Body of pancreas (tissue), 4 donors: ENCODE data around the gene PLAGL1.

ENCODE experiments used
- CTCF ChIP-seq, 7 experiments: fragments of 450-650 bp in 4 of 7; fragments of 200-600 bp in 3 of 7; sonication (generic) in 3 of 7; IDR thresholded peaks; one replicate each; pipeline ENCODE4 v1.5.1; 2016 to 2019; ENCODE audit warnings: antibody characterized with exemption in 7 of 7
- POLR2A ChIP-seq, 3 donors: fragments of 450-650 bp; IDR thresholded peaks; one replicate each; pipeline ENCODE4 v1.6.1; 2016; ENCODE audit warnings: antibody characterized with exemption in 3 of 3, mild to moderate bottlenecking in 2 of 3

- TF ChIP-seq CTCF (IDR thresholded peaks at IDR 0.05) (no peak), POLR2A (IDR thresholded peaks at IDR 0.05) (no peak)
Observed at GRCh38 chr6:144006736-144007477, 1.2 kb downstream of the PLAGL1 start.
